CD4-positive, alpha-beta T cell (primary cell): ENCODE results near the gene CEP131. TPM values are rescaled to one million over a fixed set of nuclear protein-coding genes. Genes with fewer than 3 reads are reported as not detected.

Experiments used
- ATAC-seq: fragments of 200-7000 bp; cut with Tn5 transposase; one replicate; pipeline ENCODE4 v1.10.0; 2022; ENCODE audit warnings: mild to moderate bottlenecking; ENCODE audit not compliant: poor library complexity
- CTCF ChIA-PET: fragments of 350-600 bp; sonication (Branson Sonifier 250); formaldehyde crosslinking; loops from one replicate; lab custom pipeline; 2021; ENCODE audit warnings: antibody characterized with exemption, inconsistent platforms; lab: Charles Lee
- POLR2A ChIA-PET: fragments of 350-600 bp; sonication (Branson Sonifier 250); formaldehyde crosslinking; loops from one replicate; lab custom pipeline; 2021; ENCODE audit warnings: antibody characterized with exemption, inconsistent platforms; lab: Charles Lee
- DNase-seq, 14 experiments: peaks; one replicate each; pipeline ENCODE4 v3.0.0-alpha.2; 2013 to 2020; ENCODE audit warnings: mixed read lengths in 2 of 14
- H3K27ac ChIP-seq, 2 donors: one replicate each; pipeline versions ENCODE4 v1.5.1 to v1.7.0; 2013; ENCODE audit warnings: low read length in 2 of 2, low read depth in 1 of 2, mild to moderate bottlenecking in 1 of 2
- H3K27me3 ChIP-seq, 2 experiments: 1 replicate in 1 of 2; 2 replicates in 1 of 2; pipeline versions ENCODE4 v1.6.1 to v1.7.0; 2013; ENCODE audit warnings: low read length in 2 of 2, control low read depth in 1 of 2, mild to moderate bottlenecking in 1 of 2, moderate library complexity in 1 of 2; ENCODE audit not compliant: insufficient read depth in 2 of 2, control insufficient read depth in 1 of 2
- H3K36me3 ChIP-seq: one replicate; pipeline ENCODE4 v1.6.1; 2013; ENCODE audit warnings: low read length, control low read depth; ENCODE audit not compliant: insufficient read depth
- H3K4me1 ChIP-seq: one replicate; pipeline ENCODE4 v1.6.1; 2013; ENCODE audit warnings: low read length, control low read depth; ENCODE audit not compliant: insufficient read depth
- H3K4me3 ChIP-seq: one replicate; pipeline ENCODE4 v1.5.1; 2013; ENCODE audit warnings: mild to moderate bottlenecking, low read length, moderate library complexity
- H3K9me3 ChIP-seq, 2 experiments: 1 replicate in 1 of 2; 2 replicates in 1 of 2; pipeline versions ENCODE4 v1.6.1 to v1.7.0; 2013; ENCODE audit warnings: low read length in 2 of 2, mild to moderate bottlenecking in 2 of 2, control low read depth in 1 of 2, moderate library complexity in 1 of 2; ENCODE audit not compliant: control insufficient read depth in 1 of 2, insufficient read depth in 1 of 2
- H3K27ac Mint-ChIP-seq: one replicate; pipeline ENCODE4 v1.8.0; 2020; ENCODE audit warnings: mixed read lengths
- H3K27me3 Mint-ChIP-seq: one replicate; pipeline ENCODE4 v1.8.0; 2021; ENCODE audit warnings: mixed read lengths
- H3K36me3 Mint-ChIP-seq: one replicate; pipeline ENCODE4 v1.8.0; 2021; ENCODE audit warnings: low read depth, mixed read lengths
- H3K4me1 Mint-ChIP-seq: one replicate; pipeline ENCODE4 v1.8.0; 2021; ENCODE audit warnings: low read depth, mixed read lengths
- H3K4me3 Mint-ChIP-seq: one replicate; pipeline ENCODE4 v1.8.0; 2020; ENCODE audit warnings: mild to moderate bottlenecking, mixed read lengths
- H3K9me3 Mint-ChIP-seq: one replicate; pipeline ENCODE4 v1.8.0; 2020; ENCODE audit warnings: mixed read lengths
- CTCF ChIP-seq: fragments of 200-600 bp; IDR thresholded peaks from one replicate; pipeline ENCODE4 v1.8.0; 2022; ENCODE audit warnings: antibody characterized with exemption, mild to moderate bottlenecking
- intact Hi-C, 2 experiments: fragments of 100-400 bp; cut with DNase I in 1 of 2; cut with micrococcal nuclease in 1 of 2; formaldehyde crosslinking; loops; one replicate each; pipeline versions ENCODE4 v1.15.1 to v1.9.0; 2023 to 2025; cut with DNase I, micrococcal nuclease
- total RNA-seq, 174 experiments: library from RNA in 2 of 174; stranded (reverse) in 2 of 174; gene quantifications; one replicate each; pipeline ENCODE4 v1.2.3 and lab custom pipeline; 2021 to 2026

The CEP131 gene
- total RNA-seq, 2 experiments from 2014 or later = 11.2 to 12.3 TPM

- Histone ChIP-seq H3K4me1 (peaks cover 46% of the 10 kb centered on the region), H3K4me3 (no peak overlapping the region), H3K36me3 (peaks cover 34% of the 10 kb centered on the region), H3K9me3 (no peaks in the 10 kb centered on the region), H3K27ac (no peak overlapping the region), H3K27me3 (no peaks in the 10 kb centered on the region)
- DNase-seq = no peak
- no peak for ATAC-seq
- no peaks in the 10 kb centered on the region for H3K27me3 Mint-ChIP-seq
- H3K36me3 Mint-ChIP-seq = peaks cover 15% of the 10 kb centered on the region
- CTCF ChIA-PET = no interaction called here
- intact Hi-C loops = loop anchor here in 1 of 2 experiments (5.0 kb wide), 3 partner anchors 244 to 316 kb away; partner anchors contain the start of genes CHMP6 and FAAP100
- H3K9me3 Mint-ChIP-seq = no peaks in the 10 kb centered on the region
- peak overlapping the region; percentile 67 for H3K4me3 Mint-ChIP-seq
- no peak overlapping the region for H3K27ac Mint-ChIP-seq
- POLR2A ChIA-PET = interaction anchor here (1.2 kb wide), 1 partner anchor 13 kb away, joined by 3 read pairs; no protein-coding TSS in a partner anchor
- H3K4me1 Mint-ChIP-seq = peaks cover 36% of the 10 kb centered on the region
- TF ChIP-seq CTCF = no peak
Observed at GRCh38 chr17:81235822-81236740, 13.3 kb upstream of the CEP131 start.

- no peaks in the 10 kb centered on the region for H3K27me3 ChIP-seq
- intact Hi-C loops = loop anchor here in 1 of 2 experiments (5.0 kb wide), 3 partner anchors 243 to 317 kb away; partner anchors contain the start of genes CHMP6 and FAAP100
- H3K36me3 Mint-ChIP-seq = peaks cover 24% of the 10 kb centered on the region
- no peaks in the 10 kb centered on the region for H3K9me3 Mint-ChIP-seq
- ChIA-PET POLR2A (interaction anchor here (1.2 kb wide), 1 partner anchor 12 kb away, joined by 3 read pairs; no protein-coding TSS in a partner anchor), CTCF (no interaction called here)
- H3K4me3 Mint-ChIP-seq = peak overlapping the region; percentile 34
- H3K4me1 Mint-ChIP-seq = peaks cover 33% of the 10 kb centered on the region
- H3K27ac Mint-ChIP-seq = no peak overlapping the region
- H3K4me3 ChIP-seq = no peak overlapping the region
- DNase-seq (no peak), ATAC-seq (no peak)
- peaks cover 40% of the 10 kb centered on the region for H3K36me3 ChIP-seq
- H3K27ac ChIP-seq = no peak overlapping the region
- no peaks in the 10 kb centered on the region for H3K9me3 ChIP-seq
- H3K27me3 Mint-ChIP-seq = no peaks in the 10 kb centered on the region
- peaks cover 37% of the 10 kb centered on the region for H3K4me1 ChIP-seq
- no peak for TF ChIP-seq CTCF
Observed at GRCh38 chr17:81234940-81235821, 12.4 kb upstream of the CEP131 start.

GRCh38 chr17:81234506-81234855, 11.7 kb upstream of the CEP131 start:
- peaks cover 31% of the 10 kb centered on the region for H3K36me3 Mint-ChIP-seq
- peaks cover 30% of the 10 kb centered on the region for H3K4me1 ChIP-seq
- no peaks in the 10 kb centered on the region for H3K27me3 Mint-ChIP-seq
- intact Hi-C loops = no loop called here
- no peak overlapping the region for H3K27ac Mint-ChIP-seq
- DNase-seq (no peak), ATAC-seq (no peak)
- H3K4me3 ChIP-seq = no peak overlapping the region
- H3K4me1 Mint-ChIP-seq = peaks cover 29% of the 10 kb centered on the region
- no peak overlapping the region for H3K27ac ChIP-seq
- peak overlapping the region; percentile 34 for H3K4me3 Mint-ChIP-seq
- ChIA-PET POLR2A (no interaction called here), CTCF (no interaction called here)
- no peaks in the 10 kb centered on the region for H3K27me3 ChIP-seq
- H3K9me3 Mint-ChIP-seq = no peaks in the 10 kb centered on the region
- no peaks in the 10 kb centered on the region for H3K9me3 ChIP-seq
- TF ChIP-seq CTCF = no peak
- peaks cover 47% of the 10 kb centered on the region for H3K36me3 ChIP-seq
